AG10803 (cell line): ENCODE data around the gene RPL15.
"Not testable (repeated sequence)": the region's sequence is repeated elsewhere in the genome, so short reads cannot be mapped to it uniquely, and the experiment has no call there.

Experiments
- DNase-seq: peaks from one replicate; pipeline ENCODE4 v3.0.0; 2010; ENCODE audit warnings: low read depth
- H3K4me3 ChIP-seq: 2 replicates; pipeline ENCODE4 v1.5.1; 2011; ENCODE audit warnings: mild to moderate bottlenecking, low read length, control low read depth
- TF ChIP-seq, protein P1 (sequence below): conservative IDR thresholded peaks from 2 replicates; pipeline ENCODE4 v1.5.1; 2011; ENCODE audit warnings: mild to moderate bottlenecking, low read length, control low read depth, inconsistent platforms

Gene RPL15

DNA sequence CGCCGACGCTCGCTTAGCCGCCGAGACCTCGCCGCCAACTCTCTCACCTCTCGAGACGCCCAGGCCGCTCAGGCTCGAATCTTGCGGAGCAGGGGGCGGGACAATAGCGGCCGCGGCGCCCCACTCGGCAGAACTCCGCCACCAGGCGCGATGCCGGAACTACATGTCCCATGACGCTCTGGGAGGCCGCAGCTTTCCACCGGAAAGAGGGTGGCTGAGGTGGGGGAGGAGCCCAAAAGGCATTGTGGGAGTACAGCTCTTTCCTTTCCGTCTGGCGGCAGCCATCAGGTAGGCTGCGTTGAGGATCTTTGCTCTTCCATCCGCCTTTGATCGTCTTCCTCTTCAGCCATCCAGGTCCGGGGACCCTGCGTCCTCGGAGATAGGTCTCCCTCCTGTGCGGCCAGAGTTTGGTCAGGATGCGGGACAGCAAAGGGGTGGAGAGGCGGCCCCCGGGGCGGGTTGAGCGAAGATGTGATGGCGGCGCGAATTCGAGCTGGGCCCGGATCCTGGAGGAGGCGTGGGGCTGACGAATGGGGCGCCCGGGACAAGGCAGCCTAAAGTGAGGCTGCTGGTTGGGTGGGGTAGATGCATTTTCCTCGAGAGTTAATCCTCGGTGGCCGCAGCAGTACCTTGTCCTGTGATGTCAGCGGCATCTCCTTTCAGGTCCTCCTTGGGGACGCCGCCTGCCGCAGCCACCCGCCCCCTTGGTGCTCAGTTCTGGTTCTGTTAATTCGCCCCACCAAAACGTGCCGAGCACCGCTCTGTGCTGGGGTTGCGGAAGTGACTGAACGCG, at the start of gene RPL15, which contains the start of gene NKIRAS1:
TSS of gene RPL15 (plus strand) at position 247 of the 793 bp plus-strand sequence. CDS start 728 bp downstream, outside the sequence.
TSS of gene NKIRAS1 (minus strand) at position 105 of the 793 bp plus-strand sequence. CDS start 6,086 bp downstream, outside the sequence.
- TF ChIP-seq, protein P1, sequence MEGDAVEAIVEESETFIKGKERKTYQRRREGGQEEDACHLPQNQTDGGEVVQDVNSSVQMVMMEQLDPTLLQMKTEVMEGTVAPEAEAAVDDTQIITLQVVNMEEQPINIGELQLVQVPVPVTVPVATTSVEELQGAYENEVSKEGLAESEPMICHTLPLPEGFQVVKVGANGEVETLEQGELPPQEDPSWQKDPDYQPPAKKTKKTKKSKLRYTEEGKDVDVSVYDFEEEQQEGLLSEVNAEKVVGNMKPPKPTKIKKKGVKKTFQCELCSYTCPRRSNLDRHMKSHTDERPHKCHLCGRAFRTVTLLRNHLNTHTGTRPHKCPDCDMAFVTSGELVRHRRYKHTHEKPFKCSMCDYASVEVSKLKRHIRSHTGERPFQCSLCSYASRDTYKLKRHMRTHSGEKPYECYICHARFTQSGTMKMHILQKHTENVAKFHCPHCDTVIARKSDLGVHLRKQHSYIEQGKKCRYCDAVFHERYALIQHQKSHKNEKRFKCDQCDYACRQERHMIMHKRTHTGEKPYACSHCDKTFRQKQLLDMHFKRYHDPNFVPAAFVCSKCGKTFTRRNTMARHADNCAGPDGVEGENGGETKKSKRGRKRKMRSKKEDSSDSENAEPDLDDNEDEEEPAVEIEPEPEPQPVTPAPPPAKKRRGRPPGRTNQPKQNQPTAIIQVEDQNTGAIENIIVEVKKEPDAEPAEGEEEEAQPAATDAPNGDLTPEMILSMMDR = peak; percentile 43
- peak within 1 kb of the TSS; percentile 99 for H3K4me3 ChIP-seq
- peak; percentile 95 for DNase-seq

DNA sequence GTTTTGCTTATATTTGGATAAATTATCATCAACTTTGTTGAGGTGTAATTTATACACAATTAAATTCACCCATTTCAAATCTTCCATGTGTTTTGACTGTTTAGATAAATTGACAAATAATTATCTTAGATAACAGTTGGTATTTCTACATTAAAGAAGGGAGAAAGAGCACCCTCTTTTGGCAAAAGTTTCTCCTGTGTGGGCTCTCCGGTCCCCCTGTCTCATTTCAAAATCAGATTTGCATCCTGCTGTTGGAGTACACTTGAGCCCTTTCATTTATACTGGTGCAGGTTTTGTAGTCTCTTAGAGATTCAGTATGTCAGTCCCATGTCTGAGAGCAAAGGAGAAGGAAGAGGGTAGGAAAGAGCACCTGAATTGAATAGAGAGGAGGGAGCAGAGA, 49.5 kb upstream of the RPL15 start:
- H3K4me3 ChIP-seq = no peak overlapping the region
- TF ChIP-seq, protein P1 = no peak
- DNase-seq = no peak

DNA sequence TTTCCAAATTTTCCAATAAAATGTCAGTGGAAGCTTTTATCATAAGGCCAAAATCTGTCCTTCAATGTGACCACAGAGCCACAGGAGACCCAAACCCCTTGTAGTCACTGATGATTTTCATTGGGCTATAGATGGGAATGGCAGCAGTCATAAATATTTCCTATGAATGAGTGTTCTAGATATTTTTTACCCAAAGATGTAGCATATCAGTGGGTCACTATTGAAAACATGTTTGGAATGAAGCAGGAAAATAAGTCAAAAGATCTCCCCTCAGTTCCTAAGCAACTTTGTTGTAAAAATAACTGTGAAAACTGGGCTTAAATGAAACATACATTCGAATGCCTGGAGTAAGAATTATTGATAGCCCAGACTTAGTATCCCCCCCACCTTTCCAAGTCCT, 49.1 kb upstream of the RPL15 start:
- H3K4me3 ChIP-seq = no peak overlapping the region
- TF ChIP-seq, protein P1 = no peak

DNA sequence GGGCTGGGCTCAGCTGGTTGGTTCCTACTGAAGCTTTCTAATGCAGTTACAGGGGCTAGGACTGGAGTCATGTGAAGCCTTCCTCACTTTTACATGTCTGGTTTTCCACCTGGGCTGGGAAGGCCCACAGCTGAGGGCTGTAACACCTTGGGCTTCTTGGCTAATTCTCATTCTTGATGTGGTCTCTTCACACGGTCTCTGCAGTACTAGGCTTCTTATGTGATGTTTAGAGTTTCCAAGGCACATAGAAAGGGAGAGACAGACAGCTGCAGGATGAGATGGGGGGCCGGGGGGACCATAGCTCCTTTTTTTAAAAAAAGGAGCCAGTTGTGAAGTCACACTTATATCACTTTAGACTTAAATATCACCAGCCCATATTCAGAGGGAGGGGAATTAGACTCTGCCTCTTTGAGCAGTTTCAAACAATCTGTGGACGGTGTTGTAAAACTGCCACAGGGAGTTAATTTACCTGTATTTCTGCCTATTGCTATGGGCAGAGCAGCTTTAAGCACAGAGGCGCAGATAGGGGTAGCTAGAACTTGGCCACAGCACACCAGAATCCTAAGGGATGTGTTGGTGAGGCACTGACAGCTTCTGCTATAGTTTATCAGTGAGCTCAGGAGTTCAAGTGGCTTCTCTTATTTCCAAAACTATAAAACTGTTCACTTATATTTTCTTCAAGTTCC, 46.8 kb upstream of the RPL15 start:
- TF ChIP-seq, protein P1 = no peak
- DNase-seq = no peak
- H3K4me3 ChIP-seq = no peak overlapping the region

More for the DNA sequence above, 49.1 kb upstream of the RPL15 start:
- DNase-seq = no peak

DNA sequence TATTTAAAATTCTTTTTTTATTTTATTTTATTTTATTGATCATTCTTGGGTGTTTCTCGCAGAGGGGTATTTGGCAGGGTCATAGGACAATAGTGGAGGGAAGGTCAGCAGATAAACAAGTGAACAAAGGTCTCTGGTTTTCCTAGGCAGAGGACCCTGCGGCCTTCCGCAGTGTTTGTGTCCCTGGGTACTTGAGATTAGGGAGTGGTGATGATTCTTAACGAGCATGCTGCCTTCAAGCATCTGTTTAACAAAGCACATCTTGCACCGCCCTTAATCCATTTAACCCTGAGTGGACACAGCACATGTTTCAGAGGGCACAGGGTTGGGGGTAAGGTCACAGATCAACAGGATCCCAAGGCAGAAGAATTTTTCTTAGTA, 46.3 kb upstream of the RPL15 start:
- not testable (repeated sequence) for DNase-seq, H3K4me3 ChIP-seq

DNA sequence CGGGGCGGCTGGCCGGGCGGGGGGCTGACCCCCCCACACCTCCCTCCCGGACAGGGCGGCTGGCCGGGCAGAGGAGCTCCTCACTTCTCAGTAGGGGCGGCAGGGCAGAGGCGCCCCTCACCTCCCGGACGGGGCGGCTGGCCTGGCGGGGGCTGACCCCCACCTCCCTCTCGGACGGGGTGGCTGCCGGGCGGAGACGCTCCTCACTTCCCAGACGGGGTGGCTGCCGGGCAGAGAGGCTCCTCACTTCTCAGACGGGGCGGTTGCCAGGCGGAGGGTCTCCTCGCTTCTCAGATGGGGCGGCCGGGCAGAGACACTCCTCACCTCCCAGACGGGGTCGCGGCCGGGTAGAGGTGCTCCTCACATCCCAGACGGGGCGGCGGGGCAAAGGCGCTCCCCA, 45.6 kb upstream of the RPL15 start:
- not testable (repeated sequence) for DNase-seq

DNA sequence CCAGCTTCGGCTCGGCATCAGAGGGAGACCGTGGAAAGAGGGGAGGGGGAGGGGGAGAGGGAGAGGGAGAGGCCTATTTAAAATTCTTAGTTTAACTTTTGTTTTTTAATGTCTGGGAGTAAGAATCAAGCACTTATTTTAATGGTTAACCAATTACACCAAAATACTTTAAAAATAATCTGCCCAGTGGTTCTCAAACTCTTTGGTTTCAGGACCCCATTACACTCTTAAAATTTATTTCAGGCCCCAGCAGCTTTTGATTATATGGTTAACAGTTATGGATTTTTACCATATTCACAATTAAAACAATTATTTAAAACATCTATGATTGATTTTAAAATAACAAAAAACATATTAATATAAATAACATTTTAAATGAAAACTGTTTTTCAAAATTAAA, 44.6 kb upstream of the RPL15 start:
- H3K4me3 ChIP-seq = no peak overlapping the region
- no peak for DNase-seq
- TF ChIP-seq, protein P1 = no peak

More for the DNA sequence above, 45.6 kb upstream of the RPL15 start:
- not testable (repeated sequence) for H3K4me3 ChIP-seq

DNA sequence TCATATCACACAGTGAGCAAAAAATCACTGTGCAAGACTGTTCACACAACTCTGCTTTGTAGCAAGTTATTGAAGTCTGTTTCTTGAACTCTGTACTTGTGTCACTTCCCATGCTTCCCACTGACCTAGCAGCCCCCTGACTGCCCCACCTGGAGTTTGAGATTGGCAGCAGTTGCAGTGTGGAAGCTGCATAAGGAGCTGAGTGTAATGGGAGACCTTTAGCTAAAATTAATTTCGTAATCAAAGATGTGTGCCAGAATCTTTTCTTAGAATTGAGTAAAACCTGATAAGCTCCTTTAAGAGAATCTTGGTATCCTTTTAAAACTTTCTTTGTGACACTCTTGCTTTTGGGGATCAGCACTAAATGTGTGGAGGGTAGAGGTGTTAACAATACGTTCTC, 43.0 kb upstream of the RPL15 start:
- TF ChIP-seq, protein P1 = no peak
- H3K4me3 ChIP-seq = no peak overlapping the region
- peak; percentile 31 for DNase-seq
